Left renal cortex interstitium (tissue), 4 donors: ENCODE results near the gene HNRNPLL. TPM values are rescaled to one million over a fixed set of nuclear protein-coding genes. Genes with fewer than 3 reads are reported as not detected.
A peak's percentile ranks its signal among the peaks of the same experiment; 100 is the strongest.

Source experiments
- DNase-seq, 4 donors: peaks; one replicate each; pipeline ENCODE4 v3.0.0-alpha.2; 2013; ENCODE audit warnings: low read depth in 4 of 4, low spot score in 2 of 4, missing footprints in 1 of 4
- polyA plus RNA-seq, 4 donors: library from polyadenylated mRNA; unstranded; fragments of 120-200 nt; gene quantifications; one replicate each; pipeline ENCODE4 v1.2.1, GENCODE V29; 2013; ENCODE audit not compliant: insufficient read length in 4 of 4

The HNRNPLL gene
- polyA plus RNA-seq, 4 donors, result 71.9 to 81.9 (median 74.5) TPM

DNA sequence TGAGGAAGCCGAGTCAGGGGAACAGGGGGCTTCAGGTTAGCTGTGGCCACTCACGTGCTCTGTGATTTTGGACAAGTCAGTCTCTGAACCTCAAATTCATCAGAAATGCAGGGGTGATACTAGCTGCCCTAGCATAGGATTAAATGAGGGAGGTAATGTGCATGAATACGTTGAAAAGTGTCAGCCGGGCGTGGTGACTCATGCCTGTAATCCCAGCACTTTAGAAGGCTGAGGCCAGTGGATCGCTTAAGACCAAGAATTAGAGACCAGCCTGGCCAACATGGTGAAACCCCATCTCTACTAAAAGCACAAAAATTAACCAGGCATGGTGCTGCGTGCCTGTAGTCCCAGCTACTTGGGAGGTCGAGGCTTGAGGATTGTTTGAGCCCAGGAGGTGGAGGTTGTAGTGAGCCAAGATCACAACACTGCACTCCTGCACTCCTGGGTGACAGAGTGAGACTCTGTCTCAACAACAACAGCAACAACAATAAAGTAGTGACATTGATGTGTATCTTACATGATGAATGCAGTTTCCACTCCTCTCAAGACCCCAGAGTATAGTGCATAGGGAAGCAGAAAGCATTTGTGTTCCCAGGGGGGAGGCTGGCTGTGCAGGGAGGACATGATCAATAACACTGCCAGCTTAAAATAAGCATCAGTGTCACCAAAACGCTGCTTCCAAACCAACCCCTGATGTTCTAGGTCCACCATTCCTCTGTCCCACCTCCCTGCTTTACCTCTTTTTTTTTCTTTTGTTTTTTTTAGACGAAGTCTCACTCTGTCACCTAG lies 68.8 kb downstream of the HNRNPLL start:
- DNase-seq, result no peak

GRCh38 chr2:38533180-38533579 lies 69.5 kb downstream of the HNRNPLL start:
- DNase-seq, result no peak

GRCh38 chr2:38532366-38532765 lies 70.4 kb downstream of the HNRNPLL start:
- DNase-seq, result no peak

DNA sequence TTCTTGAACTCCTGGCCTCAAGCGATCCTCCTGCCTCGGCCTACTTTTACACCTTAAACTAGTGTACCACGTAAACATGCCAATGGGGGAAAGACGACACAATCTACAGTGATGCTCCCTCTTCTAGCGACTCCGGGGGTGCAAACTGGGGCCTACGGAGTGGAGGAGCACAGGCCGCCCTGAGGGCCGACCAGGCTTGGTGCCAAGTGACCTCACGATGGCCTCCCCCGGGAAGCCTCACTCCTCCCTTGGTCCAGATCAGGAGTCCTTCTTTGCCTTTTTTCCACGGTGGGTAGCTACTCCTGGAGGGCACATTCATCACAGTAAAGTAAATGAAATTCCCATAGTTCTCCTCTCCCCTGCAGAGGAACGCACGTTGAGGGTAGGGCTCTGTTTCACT lies 73.5 kb downstream of the HNRNPLL start:
- no peak for DNase-seq

DNA sequence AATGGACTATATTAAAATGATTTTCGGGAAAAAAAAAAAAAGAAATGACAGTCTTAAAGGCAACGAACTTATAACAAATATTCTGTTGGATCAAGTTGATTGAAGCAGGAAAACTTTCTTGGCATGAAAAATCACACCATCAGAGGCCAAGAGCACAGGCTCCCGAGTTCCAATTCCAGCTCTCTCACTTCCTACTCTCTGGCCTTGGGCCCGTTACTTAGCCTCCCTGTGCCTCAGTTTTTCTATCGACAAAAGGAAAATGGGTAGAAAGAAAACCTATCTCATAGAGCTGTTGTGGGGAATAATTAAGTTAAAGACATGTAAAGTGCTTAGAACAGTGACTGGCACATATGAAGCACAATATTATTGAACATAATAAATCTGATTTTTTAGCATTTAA lies 74.2 kb downstream of the HNRNPLL start:
- DNase-seq, result no peak

GRCh38 chr2:38528008-38528442 lies 74.7 kb downstream of the HNRNPLL start:
- no peak for DNase-seq

- DNase-seq, result no peak
Measured at GRCh38 chr2:38527338-38528007, 75.3 kb downstream of the HNRNPLL start.

GRCh38 chr2:38526195-38526594 lies 76.5 kb downstream of the HNRNPLL start:
- no peak for DNase-seq

- DNase-seq, result no peak
Measured at GRCh38 chr2:38524580-38524979, 78.1 kb downstream of the HNRNPLL start.

DNA sequence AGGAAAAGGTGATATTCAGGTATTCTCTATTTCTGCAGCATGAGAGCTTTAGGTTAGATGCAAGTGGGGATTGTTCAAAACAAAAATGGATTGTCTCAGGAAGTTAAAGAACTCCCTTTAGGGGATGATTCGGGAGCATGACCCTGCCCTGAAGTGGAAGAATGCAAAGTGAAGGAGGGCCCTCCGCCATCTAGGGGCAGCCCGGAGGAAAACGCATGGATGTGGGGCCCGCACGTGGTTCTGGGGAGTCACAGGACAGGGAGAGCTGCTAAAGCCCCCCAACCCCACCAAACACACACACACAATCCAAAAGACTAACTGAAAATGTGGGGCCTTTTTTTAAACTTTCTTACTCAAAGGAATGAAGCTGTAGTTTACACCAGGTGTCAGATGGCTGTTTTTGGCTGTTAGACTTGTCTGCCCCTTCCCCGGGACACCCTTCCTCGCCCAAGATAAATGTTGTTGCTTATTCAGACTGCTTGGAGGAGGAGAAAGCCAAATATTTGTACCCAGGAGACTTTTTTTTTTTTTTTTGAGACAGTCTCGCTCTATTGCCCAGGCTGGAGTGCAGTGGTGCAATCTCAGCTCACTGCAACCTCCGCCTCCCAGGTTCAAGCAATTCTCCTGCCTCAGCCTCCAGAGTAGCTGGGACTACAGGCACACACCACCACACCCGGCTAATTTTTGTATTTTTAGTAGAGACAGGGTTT lies 78.8 kb downstream of the HNRNPLL start:
- DNase-seq, result no peak

GRCh38 chr2:38522754-38523349 lies 79.9 kb downstream of the HNRNPLL start:
- no peak for DNase-seq

DNA sequence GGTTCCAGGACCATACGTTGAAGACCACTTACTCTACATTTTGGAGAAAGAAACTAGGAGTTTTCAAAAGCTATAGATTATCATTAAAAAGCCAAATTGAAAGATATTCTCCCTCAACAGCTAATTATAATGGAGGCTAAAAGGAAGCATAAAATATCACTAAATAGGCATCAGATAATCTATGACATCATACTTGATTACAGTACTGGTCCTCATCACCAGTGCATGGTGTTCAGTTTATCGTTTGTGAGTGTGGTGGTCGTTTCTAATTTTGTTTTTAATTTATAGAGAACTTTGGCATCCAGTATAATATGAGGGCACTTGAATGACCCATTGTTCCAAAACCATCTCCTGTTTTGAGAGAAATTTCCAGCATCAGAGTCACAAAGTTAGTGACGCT lies 80.9 kb downstream of the HNRNPLL start:
- DNase-seq, result no peak

- no peak for DNase-seq
Measured at GRCh38 chr2:38517284-38517683, 85.4 kb downstream of the HNRNPLL start.

DNA sequence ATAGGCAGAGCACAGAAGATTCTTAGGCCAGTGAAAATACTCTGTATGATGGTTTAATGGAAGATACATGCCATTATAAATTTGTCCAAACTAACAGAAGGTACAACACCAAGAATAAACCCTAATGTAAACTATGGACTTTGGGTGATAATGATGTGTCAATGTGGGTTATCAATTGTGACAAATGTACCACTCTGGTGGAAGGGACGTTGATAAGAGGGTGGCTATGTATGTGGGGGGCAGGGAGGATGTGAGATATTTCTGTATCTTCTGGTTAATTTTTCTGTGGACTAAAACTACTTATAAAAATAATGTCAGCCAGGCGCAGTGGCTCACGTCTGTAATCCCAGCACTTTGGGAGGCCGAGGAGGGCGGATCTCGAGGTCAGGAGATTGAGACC lies 86.2 kb downstream of the HNRNPLL start:
- no peak for DNase-seq

- DNase-seq, result no peak
Measured at GRCh38 chr2:38516122-38516521, 86.6 kb downstream of the HNRNPLL start.

GRCh38 chr2:38515155-38516074 lies 87.3 kb downstream of the HNRNPLL start:
- DNase-seq, result peak in 2 of 4 donors; percentile 71 to 74

DNA sequence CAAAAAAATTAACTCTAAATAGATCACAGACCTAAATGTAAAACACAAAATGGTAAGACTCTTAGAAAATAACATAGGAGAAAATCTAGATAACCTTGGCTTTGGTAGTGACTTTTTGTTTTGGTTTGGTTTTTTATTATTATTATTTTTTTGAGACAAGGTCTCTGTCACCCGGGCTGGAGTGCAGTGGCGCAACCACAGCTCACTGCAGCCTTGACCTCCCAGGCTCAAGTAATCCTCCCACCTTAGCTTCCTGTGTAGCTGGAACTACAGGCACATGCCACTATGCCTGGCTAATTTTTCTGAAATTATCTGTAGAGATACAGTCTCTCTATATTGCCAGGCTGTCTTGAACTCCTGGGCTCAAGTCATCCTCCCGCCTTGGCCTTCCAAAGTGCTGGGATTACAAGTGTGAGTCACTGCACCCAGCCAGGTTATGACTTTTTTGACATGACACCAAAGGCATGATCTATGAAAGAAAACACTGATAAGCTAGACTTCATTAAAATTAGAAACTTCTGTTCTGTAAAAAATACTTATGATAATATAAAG lies 88.0 kb downstream of the HNRNPLL start:
- DNase-seq, result no peak

GRCh38 chr2:38512211-38512610 lies 90.5 kb downstream of the HNRNPLL start:
- no peak for DNase-seq
